HepG2 (cell line): ENCODE measurements around the gene DNAJC11. TPM values are rescaled to one million over a fixed set of nuclear protein-coding genes. Genes with fewer than 3 reads are reported as not detected.

Experiments
- ATAC-seq: fragments of 200-7000 bp; cut with Tn5 transposase; 3 replicates; pipeline ENCODE4 v1.9.1; 2020; ENCODE audit warnings: mild to moderate bottlenecking, moderate library complexity
- BruUV-seq: library from RNA; stranded (reverse); fragments of 400-500 nt; replicated peaks from 2 replicates; lab custom pipeline; 2021; lab: Mats Ljungman, UMichigan
- CTCF ChIA-PET: fragments of 300-600 bp; formaldehyde crosslinking; extraction: SDS; loops from one replicate; lab custom pipeline; 2021; ENCODE audit warnings: low total read pairs, inconsistent platforms, low intra/inter-chr PET ratio; lab: Yijun Ruan, JAX
- POLR2A ChIA-PET: fragments of 350-600 bp; sonication (Branson Sonifier 250); formaldehyde crosslinking; loops from one replicate; lab custom pipeline; 2020; ENCODE audit warnings: antibody characterized with exemption, inconsistent platforms; lab: Yijun Ruan, JAX
- DNase-seq: peaks from one replicate; pipeline ENCODE4 v3.0.0-alpha.2; 2015; ENCODE audit warnings: low spot score
- FAIRE-seq: peaks from 3 replicates; lab custom pipeline; 2011; peaks lifted over from hg19 to GRCh38; lab: Jason Lieb, UNC
- H2AFZ ChIP-seq: one replicate; pipeline ENCODE4 v1.6.1; 2011; ENCODE audit warnings: low read length, inconsistent platforms
- H3K27ac ChIP-seq: fragments of 300-600 bp; 3 replicates; pipeline ENCODE4 v1.8.0; 2011; ENCODE audit warnings: mixed run types, mild to moderate bottlenecking, mixed read lengths, low read length, inconsistent platforms; ENCODE audit not compliant: insufficient read depth; ENCODE audit errors: extremely low read length
- H3K27me3 ChIP-seq, 2 experiments: fragments of 200-600 bp in 1 of 2; 2 replicates in 1 of 2; 3 replicates in 1 of 2; pipeline versions ENCODE4 v1.6.0 to v1.8.0; 2011; ENCODE audit warnings: low read length in 2 of 2, mild to moderate bottlenecking in 2 of 2, moderate library complexity in 2 of 2, inconsistent platforms in 1 of 2; ENCODE audit not compliant: insufficient read depth in 2 of 2, control insufficient read depth in 1 of 2
- H3K36me3 ChIP-seq, 2 experiments: fragments of 200-600 bp in 1 of 2; replicated peaks in 1 of 2; 2 replicates in 1 of 2; 3 replicates in 1 of 2; pipeline versions ENCODE4 v1.5.1 to v1.8.0; 2011; ENCODE audit warnings: low read length in 2 of 2, inconsistent platforms in 1 of 2; ENCODE audit not compliant: insufficient read depth in 2 of 2, control insufficient read depth in 1 of 2
- H3K4me1 ChIP-seq: 2 replicates; pipeline ENCODE4 v1.5.1; 2012; ENCODE audit warnings: low read length, inconsistent platforms; ENCODE audit not compliant: insufficient read depth
- H3K4me2 ChIP-seq: 2 replicates; pipeline ENCODE4 v1.6.0; 2011; ENCODE audit warnings: low read depth, low read length, inconsistent platforms
- H3K4me3 ChIP-seq, 3 experiments: fragments of 200-600 bp in 1 of 3; sonication (generic), shearing (Covaris generic) in 1 of 3; replicated peaks in 1 of 3; 2 replicates each; pipeline ENCODE4 v1.5.1; 2011 to 2016; ENCODE audit warnings: low read length in 3 of 3, inconsistent platforms in 2 of 3, low read depth in 2 of 3, mild to moderate bottlenecking in 2 of 3, control low read depth in 1 of 3, mixed read lengths in 1 of 3; ENCODE audit not compliant: insufficient read depth in 1 of 3
- H3K79me2 ChIP-seq: one replicate; pipeline ENCODE4 v1.6.1; 2011; ENCODE audit warnings: low read length, inconsistent platforms; ENCODE audit not compliant: insufficient read depth
- H3K9ac ChIP-seq: 2 replicates; pipeline ENCODE4 v1.6.0; 2011; ENCODE audit warnings: mild to moderate bottlenecking, low read depth, low read length, inconsistent platforms; ENCODE audit not compliant: insufficient read depth
- H3K9me3 ChIP-seq: 2 replicates; pipeline ENCODE4 v1.5.1; 2012; ENCODE audit warnings: mild to moderate bottlenecking, low read length
- H4K20me1 ChIP-seq: 2 replicates; pipeline ENCODE4 v1.6.0; 2011; ENCODE audit warnings: inconsistent platforms, mild to moderate bottlenecking, low read length, moderate library complexity; ENCODE audit not compliant: insufficient read depth
- AHR ChIP-seq: IDR thresholded peaks from 2 replicates; pipeline ENCODE4 v1.6.1; 2018; ENCODE audit warnings: missing genetic modification reagents, missing compliant biosample characterization
- ARHGAP35 ChIP-seq: sonication (generic); formaldehyde crosslinking; IDR thresholded peaks from 2 replicates; pipeline ENCODE4 v1.9.0; 2022; ENCODE audit warnings: mild to moderate bottlenecking, inconsistent platforms, moderate library complexity, missing genetic modification reagents, borderline replicate concordance
- FOSL2 ChIP-seq: sonication (generic); formaldehyde crosslinking; IDR thresholded peaks from 2 replicates; pipeline ENCODE4 v1.4.0; 2020; ENCODE audit warnings: missing genetic modification reagents
- FOXP1 ChIP-seq, 2 experiments: fragments of 450-650 bp in 1 of 2; IDR thresholded peaks; 2 replicates each; pipeline ENCODE4 v1.6.1; 2017 to 2018; ENCODE audit warnings: antibody characterized with exemption in 1 of 2
- FUBP1 ChIP-seq: sonication (generic); formaldehyde crosslinking; IDR thresholded peaks from 2 replicates; pipeline ENCODE4 v1.5.1; 2020; ENCODE audit warnings: missing genetic modification reagents, mild to moderate bottlenecking, borderline replicate concordance
- IKZF5 ChIP-seq: IDR thresholded peaks from 2 replicates; pipeline ENCODE4 v1.6.1; 2018; ENCODE audit warnings: missing genetic modification reagents, mild to moderate bottlenecking, missing compliant biosample characterization
- KDM5A ChIP-seq: fragments of 200-600 bp; sonication (generic); IDR thresholded peaks from 2 replicates; pipeline ENCODE4 v1.7.0; 2018; ENCODE audit warnings: antibody characterized with exemption, mild to moderate bottlenecking, low read length, borderline replicate concordance
- MAF1 ChIP-seq: sonication (generic); formaldehyde crosslinking; IDR thresholded peaks from 2 replicates; pipeline ENCODE4 v1.5.0; 2020; ENCODE audit warnings: missing genetic modification reagents, borderline replicate concordance
- MEIS1 ChIP-seq: sonication (generic); formaldehyde crosslinking; IDR thresholded peaks from 2 replicates; pipeline ENCODE4 v1.9.0; 2021; ENCODE audit warnings: mild to moderate bottlenecking, missing genetic modification reagents, moderate library complexity, borderline replicate concordance
- NFRKB ChIP-seq: fragments of 450-650 bp; IDR thresholded peaks from 2 replicates; pipeline ENCODE4 v1.6.1; 2017
- SP5 ChIP-seq: IDR thresholded peaks from 2 replicates; pipeline ENCODE4 v1.6.1; 2016; ENCODE audit warnings: low read depth, borderline replicate concordance
- SRSF9 ChIP-seq: fragments of 200-400 bp; formaldehyde crosslinking; IDR thresholded peaks from 2 replicates; pipeline ENCODE4 v1.6.1; 2018; ENCODE audit warnings: borderline replicate concordance, mild to moderate bottlenecking, low read depth, low read length; ENCODE audit not compliant: insufficient read depth, poor library complexity, severe bottlenecking
- TAF1 ChIP-seq: sonication (generic); formaldehyde crosslinking; IDR thresholded peaks from 2 replicates; pipeline ENCODE4 v1.4.0; 2020; ENCODE audit warnings: missing genetic modification reagents
- THAP11 ChIP-seq: IDR thresholded peaks from 2 replicates; pipeline ENCODE4 v1.6.1; 2016; ENCODE audit warnings: missing biosample characterization, missing genetic modification reagents
- U2AF1 ChIP-seq: fragments of 200-400 bp; formaldehyde crosslinking; optimal IDR thresholded peaks from 2 replicates; pipeline ENCODE3; 2017; ENCODE audit warnings: mild to moderate bottlenecking, low read depth, low read length
- UBTF ChIP-seq: sonication (generic); formaldehyde crosslinking; IDR thresholded peaks from 2 replicates; pipeline ENCODE4 v1.4.0; 2020; ENCODE audit warnings: mild to moderate bottlenecking, missing genetic modification reagents
- ZXDC ChIP-seq: sonication (generic); formaldehyde crosslinking; IDR thresholded peaks from 2 replicates; pipeline ENCODE4 v1.5.0; 2020; ENCODE audit warnings: mild to moderate bottlenecking, missing genetic modification reagents
- WGBS: methylation state at CpG from one replicate; pipeline ENCODE4 v1.1.6; 2017; ENCODE audit warnings: low lambda C conversion rate; 5-methylcytosine and 5-hydroxymethylcytosine counted together
- in situ Hi-C: cut with HindIII; loops from 2 replicates; pipeline ENCODE4 v1.10.0; 2017; ENCODE audit warnings: low pct_unique_long_range_greater_than_20kb; ENCODE audit not compliant: extremely low pct_ligation_motif_present
- intact Hi-C: fragments of 100-400 bp; cut with micrococcal nuclease; formaldehyde crosslinking; loops from one replicate; pipeline ENCODE4 v1.10.0; 2022; ENCODE audit not compliant: unreplicated experiment
- polyA plus RNA-seq, 8 experiments: library from polyadenylated mRNA; depleted of rRNA in 3 of 8; stranded (reverse) in 7 of 8; unstranded in 1 of 8; fragments of >200 nt; fragmentation: Illumina TruSeq in 4 of 8; extraction: Trizol in 4 of 8; gene quantifications; 2 replicates each; pipeline versions ENCODE4 v1.2.1 to v1.2.3, GENCODE V29; 2011 to 2016; ENCODE audit warnings: low read depth in 4 of 8, missing spikeins in 1 of 8, mixed read lengths in 1 of 8; ENCODE audit not compliant: insufficient read depth in 1 of 8
- total RNA-seq, 5 experiments: library from RNA; depleted of rRNA; stranded (reverse); fragments of >200 nt; fragmentation: Illumina TruSeq; extraction: Trizol; gene quantifications; 2 replicates each; pipeline ENCODE4 v1.2.3, GENCODE V29; 2016; ENCODE audit warnings: low read depth in 1 of 5

The DNAJC11 gene
- total and polyA plus RNA-seq, 2 of the 13 experiments (the other 11 are each of a cell fraction or from before 2014, with no cell fraction given), result 25.1 to 47.6 TPM

GRCh38 chr1:6747674-6748073, 46.1 kb upstream of the DNAJC11 start:
- no peak for ATAC-seq
- intact Hi-C loops, result no loop called here
- Histone ChIP-seq H3K4me1 (no peaks in the 10 kb centered on the region), H3K4me2 (no peak overlapping the region), H3K9me3 (no peaks in the 10 kb centered on the region), H3K79me2 (no peaks in the 10 kb centered on the region), H2AFZ (no peak overlapping the region), H4K20me1 (no peaks in the 10 kb centered on the region), H3K4me3 (no peak overlapping the region), H3K27me3 (peaks cover 0 to 4% of the 10 kb centered on the region in 2 experiments; a peak in 1 of 5 replicates), H3K36me3 (no peaks in the 10 kb centered on the region), H3K27ac (no peak overlapping the region), H3K9ac (no peak overlapping the region)
- FAIRE-seq, result no peak
- no TSS peak for BruUV-seq
- no peak for DNase-seq
- in situ Hi-C loops, result loop anchor here (10.0 kb wide), 1 partner anchor 57 kb away; no protein-coding TSS in a partner anchor
- CTCF ChIA-PET, result no interaction called here
- 67% methylated on average over 2 of the region's 2 CpGs for WGBS
- POLR2A ChIA-PET, result no interaction called here
- TF ChIP-seq AHR (CRISPR knock-in tag) (no peak), NFRKB (no peak), FOXP1 (IDR thresholded peaks at IDR 0.05) (no peak), FOXP1 (CRISPR knock-in tag; IDR thresholded peaks at IDR 0.05) (no peak), U2AF1 (no peak), UBTF (CRISPR knock-in tag) (no peak), IKZF5 (no peak), ARHGAP35 (CRISPR knock-in tag) (no peak), FOSL2 (CRISPR knock-in tag) (no peak), FUBP1 (CRISPR knock-in tag) (no peak), KDM5A (no peak), MAF1 (no peak), MEIS1 (CRISPR knock-in tag) (no peak), SRSF9 (no peak), TAF1 (CRISPR knock-in tag) (no peak), THAP11 (no peak), SP5 (no peak), ZXDC (CRISPR knock-in tag) (no peak)
